ENCODE data around the gene EEIG2.
A peak's percentile ranks its signal among the peaks of the same experiment; 100 is the strongest.
"Not testable (repeated sequence)": the region's sequence is repeated elsewhere in the genome, so short reads cannot be mapped to it uniquely, and the experiment has no call there.

Gene EEIG2

DNA sequence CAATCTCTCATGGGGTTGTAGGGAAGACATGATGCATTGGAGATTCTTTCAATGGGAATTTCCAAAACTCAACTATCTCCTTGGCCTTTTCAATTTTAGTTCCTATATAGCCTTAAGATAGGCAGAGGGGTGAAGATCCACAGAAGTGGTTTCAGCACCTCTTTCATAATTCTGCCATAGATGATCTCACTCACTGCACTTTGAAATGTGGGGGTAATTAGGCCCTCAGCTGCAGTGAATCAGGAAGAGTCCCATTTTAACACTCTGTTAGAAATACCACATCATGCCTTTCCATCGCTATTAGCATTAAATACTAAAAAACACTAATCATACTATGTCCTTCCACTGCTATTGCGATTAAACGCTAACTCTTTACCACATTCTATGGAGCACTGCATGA is 25.1 kb upstream of the EEIG2 start:
- TF ChIP-seq, protein P1, sequence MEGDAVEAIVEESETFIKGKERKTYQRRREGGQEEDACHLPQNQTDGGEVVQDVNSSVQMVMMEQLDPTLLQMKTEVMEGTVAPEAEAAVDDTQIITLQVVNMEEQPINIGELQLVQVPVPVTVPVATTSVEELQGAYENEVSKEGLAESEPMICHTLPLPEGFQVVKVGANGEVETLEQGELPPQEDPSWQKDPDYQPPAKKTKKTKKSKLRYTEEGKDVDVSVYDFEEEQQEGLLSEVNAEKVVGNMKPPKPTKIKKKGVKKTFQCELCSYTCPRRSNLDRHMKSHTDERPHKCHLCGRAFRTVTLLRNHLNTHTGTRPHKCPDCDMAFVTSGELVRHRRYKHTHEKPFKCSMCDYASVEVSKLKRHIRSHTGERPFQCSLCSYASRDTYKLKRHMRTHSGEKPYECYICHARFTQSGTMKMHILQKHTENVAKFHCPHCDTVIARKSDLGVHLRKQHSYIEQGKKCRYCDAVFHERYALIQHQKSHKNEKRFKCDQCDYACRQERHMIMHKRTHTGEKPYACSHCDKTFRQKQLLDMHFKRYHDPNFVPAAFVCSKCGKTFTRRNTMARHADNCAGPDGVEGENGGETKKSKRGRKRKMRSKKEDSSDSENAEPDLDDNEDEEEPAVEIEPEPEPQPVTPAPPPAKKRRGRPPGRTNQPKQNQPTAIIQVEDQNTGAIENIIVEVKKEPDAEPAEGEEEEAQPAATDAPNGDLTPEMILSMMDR (IDR thresholded peaks at IDR 0.05; ENCODE audit: low read length, missing control alignments): no peak
- H3K4me3 ChIP-seq (replicated peaks; ENCODE audit: low read depth, low read length): no peak overlapping the region
- DNase-seq (ENCODE audit: low read depth): no peak

DNA sequence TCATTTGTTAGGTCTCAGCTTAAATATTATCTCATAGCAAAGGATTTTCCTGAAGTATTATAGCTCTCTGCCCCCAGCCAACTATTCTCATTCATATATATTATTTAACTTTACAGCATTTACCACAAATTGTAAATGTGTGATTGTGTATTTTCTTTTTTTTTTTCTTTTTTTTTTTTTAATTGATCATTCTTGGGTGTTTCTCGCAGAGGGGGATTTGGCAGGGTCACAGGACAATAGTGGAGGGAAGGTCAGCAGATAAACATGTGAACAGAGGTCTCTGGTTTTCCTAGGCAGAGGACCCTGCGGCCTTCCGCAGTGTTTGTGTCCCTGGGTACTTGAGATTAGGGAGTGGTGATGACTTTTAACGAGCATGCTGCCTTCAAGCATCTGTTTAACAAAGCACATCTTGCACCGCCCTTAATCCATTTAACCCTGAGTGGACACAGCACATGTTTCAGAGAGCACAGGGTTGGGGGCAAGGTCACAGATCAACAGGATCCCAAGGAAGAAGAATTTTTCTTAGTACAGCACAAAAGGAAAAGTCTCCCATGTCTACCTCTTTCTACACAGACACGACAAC is 24.5 kb upstream of the EEIG2 start:
- DNase-seq (ENCODE audit: low read depth); H3K4me3 ChIP-seq (replicated peaks; ENCODE audit: low read depth, low read length): not testable (repeated sequence)

DNA sequence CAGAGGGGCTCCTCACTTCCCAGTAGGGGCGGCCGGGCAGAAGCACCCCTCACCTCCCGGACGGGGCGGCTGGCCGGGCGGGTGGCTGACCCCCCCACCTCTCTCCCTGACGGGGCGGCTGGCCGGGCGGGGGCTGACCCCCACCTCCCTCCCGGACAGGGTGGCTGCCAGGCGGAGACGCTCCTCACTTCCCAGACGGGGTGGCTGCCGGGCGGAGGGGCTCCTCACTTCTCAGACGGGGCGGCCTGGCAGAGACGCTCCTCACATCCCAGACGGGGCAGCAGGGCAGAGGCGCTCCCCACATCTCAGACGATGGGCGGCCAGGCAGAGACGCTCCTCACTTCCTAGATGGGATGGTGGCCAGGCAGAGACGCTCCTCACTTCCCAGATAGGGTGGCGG is 23.9 kb upstream of the EEIG2 start:
- H3K4me3 ChIP-seq (replicated peaks; ENCODE audit: low read depth, low read length); DNase-seq (ENCODE audit: low read depth): not testable (repeated sequence)

DNA sequence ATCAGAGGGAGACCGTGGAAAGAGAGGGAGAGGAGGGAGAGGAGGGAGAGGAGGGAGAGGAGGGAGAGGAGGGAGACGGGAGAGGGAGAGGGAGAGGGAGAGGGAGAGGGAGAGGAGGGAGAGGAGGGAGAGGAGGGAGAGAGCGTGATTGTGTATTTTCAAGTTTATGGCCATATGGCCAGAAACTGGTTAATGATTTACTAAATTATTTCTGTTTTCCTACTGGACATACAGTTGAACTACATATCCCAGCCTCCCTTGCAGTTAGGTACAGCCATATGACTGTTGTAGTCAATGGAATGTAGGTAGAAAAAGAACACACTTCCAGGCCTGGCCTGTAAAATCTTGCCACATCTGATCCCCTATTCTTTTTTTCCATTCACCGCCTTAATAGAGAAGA is 23.1 kb upstream of the EEIG2 start:
- not testable (repeated sequence) for H3K4me3 ChIP-seq (replicated peaks; ENCODE audit: low read depth, low read length); DNase-seq (ENCODE audit: low read depth)

DNA sequence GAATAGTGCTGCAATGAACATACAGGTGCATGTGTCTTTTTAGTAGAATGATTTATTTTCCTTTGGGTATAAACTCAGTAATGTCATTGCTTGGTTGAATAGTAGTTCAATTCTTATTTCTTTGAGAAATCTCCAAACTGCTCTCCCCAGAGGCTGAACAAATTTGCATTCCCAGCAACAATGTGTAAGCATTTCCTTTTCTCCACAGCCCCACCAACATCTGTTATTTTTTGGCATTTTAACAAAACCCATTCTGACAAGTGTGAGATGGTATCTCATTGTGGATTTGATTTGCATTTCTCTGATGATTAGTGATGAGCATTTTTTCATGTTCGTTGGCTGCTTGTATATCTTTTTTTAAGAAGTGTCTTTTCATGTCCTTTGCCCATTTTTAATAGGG is 21.9 kb upstream of the EEIG2 start:
- peak; percentile 25 for DNase-seq (ENCODE audit: low read depth)
- TF ChIP-seq, protein P1 (IDR thresholded peaks at IDR 0.05; ENCODE audit: low read length, missing control alignments): no peak
- H3K4me3 ChIP-seq (replicated peaks; ENCODE audit: low read depth, low read length): no peak overlapping the region

DNA sequence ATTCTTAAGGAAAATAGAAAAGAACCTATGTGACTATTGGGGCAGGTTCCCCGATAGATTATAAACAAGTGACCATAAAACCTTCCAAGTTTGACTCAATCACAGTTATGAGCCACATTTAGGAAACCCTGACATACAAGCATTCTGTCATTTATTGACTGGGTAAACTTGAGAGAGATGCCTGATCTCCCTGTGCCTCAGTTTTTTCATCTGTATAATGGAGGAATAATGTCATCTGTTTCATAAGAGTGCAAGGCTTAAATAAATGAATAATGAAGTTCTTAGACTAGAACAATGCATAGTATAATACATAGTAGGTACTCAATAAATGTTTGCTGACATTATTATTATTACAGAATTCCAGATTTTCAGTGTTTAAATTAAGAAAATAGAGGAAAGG is 18.9 kb upstream of the EEIG2 start:
- TF ChIP-seq, protein P1 (IDR thresholded peaks at IDR 0.05; ENCODE audit: low read length, missing control alignments): no peak
- no peak overlapping the region for H3K4me3 ChIP-seq (replicated peaks; ENCODE audit: low read depth, low read length)
- no peak for DNase-seq (ENCODE audit: low read depth)

DNA sequence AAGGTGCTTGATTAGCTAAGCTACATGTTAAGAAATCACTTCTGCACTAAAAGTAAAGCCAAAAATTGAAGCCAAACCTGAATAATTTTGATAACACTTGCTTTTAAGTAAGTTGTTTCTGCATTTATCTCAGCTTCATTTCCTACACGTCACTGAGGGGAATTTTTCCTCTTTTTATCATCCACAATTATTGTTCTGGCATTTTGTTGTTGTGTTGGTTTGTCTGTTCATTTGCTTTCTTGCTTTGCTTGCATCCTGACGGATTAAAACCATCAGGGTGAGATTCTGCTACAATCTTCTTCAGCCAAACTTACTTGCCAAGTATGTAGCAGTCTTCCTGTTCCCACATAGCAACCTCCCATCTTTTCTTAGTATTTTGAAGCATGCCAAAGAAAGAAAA is 18.0 kb upstream of the EEIG2 start:
- DNase-seq (ENCODE audit: low read depth): peak; percentile 62
- H3K4me3 ChIP-seq (replicated peaks; ENCODE audit: low read depth, low read length): no peak overlapping the region
- TF ChIP-seq, protein P1 (IDR thresholded peaks at IDR 0.05; ENCODE audit: low read length, missing control alignments): no peak

DNA sequence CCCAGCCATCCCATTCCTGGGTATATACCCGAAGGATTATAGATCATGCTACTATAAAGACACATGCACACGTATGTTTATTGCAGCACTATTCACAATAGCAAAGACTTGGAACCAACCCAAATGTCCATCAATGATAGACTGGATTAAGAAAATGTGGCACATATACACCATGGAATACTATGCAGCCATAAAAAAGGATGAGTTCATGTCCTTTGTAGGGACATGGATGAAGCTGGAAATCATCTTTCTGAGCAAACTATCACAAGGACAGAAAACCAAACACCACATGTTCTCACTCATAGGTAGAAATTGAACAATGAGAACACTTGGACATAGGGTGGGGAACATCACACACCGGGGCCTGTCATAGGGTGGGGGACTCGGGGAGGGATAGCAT is 12.4 kb upstream of the EEIG2 start:
- H3K4me3 ChIP-seq (replicated peaks; ENCODE audit: low read depth, low read length); DNase-seq (ENCODE audit: low read depth): not testable (repeated sequence)

DNA sequence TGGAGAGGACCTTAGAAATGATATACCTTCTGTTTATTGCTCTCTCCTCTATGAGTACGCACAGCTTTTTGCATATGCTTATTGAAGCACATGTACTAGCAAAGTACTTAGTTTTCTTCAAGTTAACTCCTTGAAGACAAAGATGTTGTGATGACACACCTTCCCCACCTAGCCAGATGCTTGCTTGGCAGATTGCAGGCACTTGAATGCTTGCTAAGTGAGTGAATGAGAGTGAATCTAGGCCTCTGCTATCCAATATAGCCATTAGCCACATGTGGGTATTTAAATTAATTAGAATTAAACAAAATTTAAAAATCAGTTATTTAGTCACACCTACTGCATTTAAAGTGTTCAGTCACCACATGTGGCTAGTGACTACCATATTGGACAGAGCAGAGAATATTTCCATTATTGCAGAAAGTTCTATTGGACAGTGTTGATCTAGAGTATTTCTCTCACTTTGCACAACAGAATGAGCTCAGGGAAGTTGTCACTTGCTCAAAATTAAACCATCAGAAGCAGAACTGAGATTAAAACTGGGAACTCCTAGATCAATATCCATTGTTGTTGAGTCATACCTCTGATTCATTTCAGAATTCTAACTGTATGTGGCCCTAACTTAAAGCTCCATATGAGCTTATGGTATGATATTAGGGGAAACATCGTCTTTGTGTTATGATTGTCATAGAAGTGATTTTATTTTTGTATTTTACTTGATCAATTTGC is 8.6 kb upstream of the EEIG2 start:
- H3K4me3 ChIP-seq (replicated peaks; ENCODE audit: low read depth, low read length): no peak overlapping the region
- DNase-seq (ENCODE audit: low read depth): no peak
- TF ChIP-seq, protein P1 (IDR thresholded peaks at IDR 0.05; ENCODE audit: low read length, missing control alignments): no peak

Data from fibroblast of pulmonary artery (primary cell).